ENCODE data around the gene APPBP2. TPM values are rescaled to one million over a fixed set of nuclear protein-coding genes. Genes with fewer than 3 reads are reported as not detected.

The APPBP2 gene
- total RNA-seq, 1 donor from 2014 or later: 48.0 TPM

- Histone ChIP-seq H4K20me1 (ENCODE audit: low read depth) (no peaks in the 10 kb centered on the region), H3K9me3 (ENCODE audit: low read depth) (no peaks in the 10 kb centered on the region), H3K27ac (no peak overlapping the region), H3K36me3 (no peaks in the 10 kb centered on the region), H3K79me2 (ENCODE audit: low read depth) (no peaks in the 10 kb centered on the region), H3K4me1 (no peaks in the 10 kb centered on the region), H3F3A (ENCODE audit: low read depth) (no peaks in the 10 kb centered on the region), H3K4me3 (no peak overlapping the region), H3K9ac (no peak overlapping the region), H3K4me2 (no peak overlapping the region), H2AFZ (replicated peaks) (no peak overlapping the region), H3K27me3 (no peaks in the 10 kb centered on the region)
- H3K27me3 Mint-ChIP-seq (ENCODE audit: insufficient read depth, low read depth): peaks cover 4% of the 10 kb centered on the region
- no peak overlapping the region for H3K27ac Mint-ChIP-seq
- no peak overlapping the region for H3K4me3 Mint-ChIP-seq
- H3K36me3 Mint-ChIP-seq: peaks cover 7% of the 10 kb centered on the region
- no peaks in the 10 kb centered on the region for H3K4me1 Mint-ChIP-seq
- TF ChIP-seq EZH2 (IDR thresholded peaks at IDR 0.05): no peak
- no peak for TF ChIP-seq CTCF (IDR thresholded peaks at IDR 0.05)
- no peak for TF ChIP-seq EZH2phosphoT487 (IDR thresholded peaks at IDR 0.05)
- H3K9me3 Mint-ChIP-seq: peaks cover 23% of the 10 kb centered on the region
- no peak for DNase-seq (ENCODE audit: low spot score)
These were observed 34.2 kb upstream of the APPBP2 start for GRCh38 chr17:60559995-60560859.

GRCh38 chr17:60559659-60559994 lies 33.6 kb upstream of the APPBP2 start:
- no peaks in the 10 kb centered on the region for H4K20me1 ChIP-seq (ENCODE audit: low read depth)
- H3K27ac ChIP-seq: no peak overlapping the region
- TF ChIP-seq EZH2phosphoT487 (IDR thresholded peaks at IDR 0.05): no peak
- TF ChIP-seq CTCF (IDR thresholded peaks at IDR 0.05): no peak
- TF ChIP-seq EZH2 (IDR thresholded peaks at IDR 0.05): no peak
- no peaks in the 10 kb centered on the region for H3K79me2 ChIP-seq (ENCODE audit: low read depth)
- H3K4me1 Mint-ChIP-seq: no peaks in the 10 kb centered on the region
- H3K27me3 Mint-ChIP-seq (ENCODE audit: insufficient read depth, low read depth): peaks cover 4% of the 10 kb centered on the region
- no peaks in the 10 kb centered on the region for H3F3A ChIP-seq (ENCODE audit: low read depth)
- peaks cover 23% of the 10 kb centered on the region for H3K9me3 Mint-ChIP-seq
- H3K27me3 ChIP-seq: no peaks in the 10 kb centered on the region
- no peak overlapping the region for H3K4me3 ChIP-seq
- no peak overlapping the region for H3K4me2 ChIP-seq
- H3K4me3 Mint-ChIP-seq: no peak overlapping the region
- no peaks in the 10 kb centered on the region for H3K36me3 ChIP-seq
- no peak overlapping the region for H3K9ac ChIP-seq
- H2AFZ ChIP-seq (replicated peaks): no peak overlapping the region
- no peaks in the 10 kb centered on the region for H3K4me1 ChIP-seq
- H3K9me3 ChIP-seq (ENCODE audit: low read depth): no peaks in the 10 kb centered on the region
- H3K27ac Mint-ChIP-seq: no peak overlapping the region
- H3K36me3 Mint-ChIP-seq: peaks cover 7% of the 10 kb centered on the region
- no peak for DNase-seq (ENCODE audit: low spot score)

DNA sequence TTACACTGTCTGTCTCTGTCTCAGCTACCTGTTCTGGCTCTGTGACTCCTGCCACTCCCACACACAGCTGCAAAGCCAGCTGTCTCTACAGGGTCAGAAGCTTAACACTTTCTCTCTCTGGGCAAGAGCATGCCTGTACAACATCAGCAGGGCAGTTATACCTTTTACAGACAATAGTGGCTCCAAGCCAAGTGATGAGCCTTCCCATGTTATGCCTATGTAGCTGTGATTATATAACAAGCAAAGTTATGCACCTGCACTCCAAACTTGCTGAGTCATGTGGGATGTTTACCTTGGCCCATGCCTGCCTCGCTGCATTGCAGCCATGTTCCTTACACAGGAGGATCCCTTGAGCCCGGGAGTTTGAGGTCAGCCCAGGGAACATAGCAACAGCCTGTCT lies 31.8 kb upstream of the APPBP2 start:
- peaks cover 26% of the 10 kb centered on the region for H3K9me3 Mint-ChIP-seq
- no peaks in the 10 kb centered on the region for H4K20me1 ChIP-seq (ENCODE audit: low read depth)

More for the DNA sequence above, 31.8 kb upstream of the APPBP2 start:
- Histone ChIP-seq H3K4me2 (no peak overlapping the region), H3K27ac (no peak overlapping the region), H3K4me1 (no peaks in the 10 kb centered on the region), H3K27me3 (no peaks in the 10 kb centered on the region), H3F3A (ENCODE audit: low read depth) (no peaks in the 10 kb centered on the region), H3K79me2 (ENCODE audit: low read depth) (no peaks in the 10 kb centered on the region), H3K4me3 (no peak overlapping the region), H3K36me3 (no peaks in the 10 kb centered on the region), H3K9ac (no peak overlapping the region), H3K9me3 (ENCODE audit: low read depth) (no peaks in the 10 kb centered on the region), H2AFZ (replicated peaks) (no peak overlapping the region)
- no peak for TF ChIP-seq EZH2phosphoT487 (IDR thresholded peaks at IDR 0.05)
- TF ChIP-seq CTCF (IDR thresholded peaks at IDR 0.05): no peak
- no peak for TF ChIP-seq EZH2 (IDR thresholded peaks at IDR 0.05)
- peaks cover 4% of the 10 kb centered on the region for H3K27me3 Mint-ChIP-seq (ENCODE audit: insufficient read depth, low read depth)
- no peak overlapping the region for H3K27ac Mint-ChIP-seq
- no peaks in the 10 kb centered on the region for H3K4me1 Mint-ChIP-seq
- peaks cover 11% of the 10 kb centered on the region for H3K36me3 Mint-ChIP-seq
- H3K4me3 Mint-ChIP-seq: no peak overlapping the region
- DNase-seq (ENCODE audit: low spot score): no peak

Data from neural progenitor cell (in vitro differentiated cells).